GM19397 (cell line): ENCODE results near the gene MYH11.
"Not testable (repeated sequence)": the region's sequence is repeated elsewhere in the genome, so short reads cannot be mapped to it uniquely, and the experiment has no call there.

Experiments used
- ATAC-seq: cut with Tn5 transposase; IDR thresholded peaks from one replicate; pipeline ENCODE4 v1.9.1; 2021; ENCODE audit warnings: mild to moderate bottlenecking, moderate library complexity; ENCODE audit not compliant: unreplicated experiment

The MYH11 gene

DNA sequence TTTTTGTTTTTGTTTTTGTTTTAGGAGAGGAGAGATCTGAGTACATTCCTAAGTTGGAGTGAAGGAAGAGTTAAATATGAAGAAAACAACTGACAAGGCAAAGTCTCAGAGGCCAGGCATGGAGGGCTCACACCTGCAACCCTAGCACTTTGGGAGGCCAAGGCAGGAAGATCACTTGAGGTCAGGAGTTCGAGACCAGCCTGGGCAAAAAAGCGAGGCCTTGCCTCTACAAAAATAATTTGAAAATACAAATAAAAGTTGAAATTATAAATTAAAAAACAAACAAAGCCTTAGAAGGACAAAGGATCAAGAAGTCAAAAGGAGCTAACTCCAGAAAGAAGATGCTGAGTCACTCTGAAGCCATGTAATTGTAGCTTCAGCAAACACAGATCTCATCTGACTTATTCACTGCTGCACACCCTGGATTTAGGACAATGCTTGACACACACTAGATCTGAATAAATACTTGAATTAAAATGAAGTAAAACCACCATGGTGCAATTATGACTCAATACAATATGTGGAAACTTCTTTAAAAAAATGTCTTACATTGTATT is 22.5 kb upstream of the MYH11 start:
- ATAC-seq, result no peak

- ATAC-seq, result no peak
Observed at GRCh38 chr16:15876503-15876902, 19.7 kb upstream of the MYH11 start.

- ATAC-seq, result no peak
Observed at GRCh38 chr16:15874745-15875314, 18.0 kb upstream of the MYH11 start.

- no peak for ATAC-seq
Observed at GRCh38 chr16:15873737-15874136, 16.9 kb upstream of the MYH11 start.

DNA sequence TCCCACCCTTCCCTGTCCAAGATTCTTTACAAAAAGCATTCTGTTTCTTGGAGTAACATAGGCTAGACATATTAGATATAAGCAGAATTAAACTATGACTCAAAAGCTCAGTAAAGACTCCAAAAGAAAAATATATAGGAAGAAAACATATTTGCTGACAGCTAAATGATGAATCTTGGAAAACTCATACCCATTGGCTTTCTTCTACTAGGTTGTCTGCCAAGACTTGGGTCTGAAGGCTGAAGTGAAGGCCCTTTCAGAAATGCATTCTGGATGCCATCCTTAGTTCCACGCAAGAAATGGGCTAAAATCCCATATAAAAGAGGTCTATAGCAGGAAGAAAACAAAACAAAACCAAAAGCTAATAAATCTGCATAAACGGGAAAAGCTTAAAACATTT is 16.5 kb upstream of the MYH11 start:
- ATAC-seq, result no peak

GRCh38 chr16:15870011-15870410 is 13.2 kb upstream of the MYH11 start:
- no peak for ATAC-seq

- ATAC-seq, result no peak
Observed at GRCh38 chr16:15866451-15866850, 9.6 kb upstream of the MYH11 start.

DNA sequence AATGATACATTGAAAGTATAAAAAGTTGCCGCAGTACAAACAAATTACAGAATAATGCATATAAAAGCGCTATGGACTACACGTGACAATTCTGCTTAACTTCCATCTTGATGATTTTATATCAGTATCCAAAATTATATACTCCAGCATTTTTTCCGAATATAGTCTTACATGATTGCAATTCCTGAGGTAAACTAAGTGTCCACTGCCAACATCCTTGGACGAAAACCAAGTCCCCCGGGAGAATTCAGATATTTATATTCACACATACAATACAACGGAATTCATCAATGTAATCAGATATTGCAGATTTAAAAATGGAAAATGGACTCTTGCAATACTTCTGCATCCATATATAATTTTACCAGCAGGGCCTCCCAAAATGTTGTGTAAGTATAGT is 8.9 kb upstream of the MYH11 start:
- ATAC-seq, result no peak

DNA sequence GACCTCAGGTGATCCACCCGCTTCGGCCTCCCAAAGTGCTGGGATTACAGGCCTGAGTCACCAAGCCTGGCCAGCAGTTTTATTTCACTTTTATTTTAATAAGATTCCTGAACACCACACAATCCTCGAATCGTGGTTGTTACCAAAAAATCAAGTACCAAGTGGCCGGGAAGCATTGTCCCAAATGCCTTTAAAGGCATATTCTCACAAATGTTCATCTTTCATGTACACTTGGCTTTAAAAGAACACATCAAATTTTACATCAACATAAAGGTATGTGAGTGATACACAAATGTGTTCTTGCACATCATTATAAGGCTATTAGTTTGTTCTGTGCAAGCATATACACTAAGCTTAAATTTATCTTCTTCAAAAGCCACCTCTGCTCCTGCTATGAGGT is 8.1 kb upstream of the MYH11 start:
- no peak for ATAC-seq

DNA sequence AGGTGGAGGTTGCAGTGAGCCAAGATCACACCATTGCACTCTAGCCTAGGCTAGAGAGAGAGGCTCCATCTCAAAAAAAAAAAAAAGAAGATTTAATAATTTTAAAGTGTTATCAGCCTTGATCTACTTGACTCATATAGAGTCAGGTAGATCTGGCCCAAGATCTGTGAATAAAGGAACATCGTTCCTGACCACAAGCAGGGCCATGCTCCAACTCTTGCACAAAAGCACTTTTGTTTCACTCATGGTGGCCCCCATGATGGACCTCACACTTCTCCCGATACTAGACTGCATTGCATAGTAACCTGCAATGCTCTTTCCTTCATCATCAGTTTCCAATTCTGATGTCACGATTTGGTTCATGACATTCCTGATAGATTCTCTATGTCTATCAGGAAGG is 5.2 kb upstream of the MYH11 start:
- no peak for ATAC-seq

GRCh38 chr16:15858921-15859668 is 2.3 kb upstream of the MYH11 start:
- ATAC-seq, result no peak

- ATAC-seq, result no peak
Observed at GRCh38 chr16:15857724-15858560, 1.1 kb upstream of the MYH11 start.

- no peak for ATAC-seq
Observed at GRCh38 chr16:15856182-15856581, 646 bp downstream of the MYH11 start.

DNA sequence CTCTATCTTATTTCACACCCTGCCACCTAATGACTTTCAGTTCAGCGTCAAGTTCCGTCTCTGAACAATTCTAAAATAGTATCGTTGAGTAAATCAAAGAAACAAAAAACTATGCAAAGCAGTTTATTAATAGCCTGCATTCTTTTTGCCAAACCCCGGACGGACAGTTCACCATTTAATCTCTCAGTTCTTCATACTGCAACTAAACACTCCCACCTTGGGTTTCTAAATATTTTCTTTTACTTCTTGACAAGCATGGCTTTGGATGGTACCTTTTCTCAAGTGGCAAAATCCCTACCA is 1.2 kb downstream of the MYH11 start:
- peak; percentile 52 for ATAC-seq

- ATAC-seq, result peak; percentile 16
Observed at GRCh38 chr16:15854906-15855703, 1.7 kb downstream of the MYH11 start.

DNA sequence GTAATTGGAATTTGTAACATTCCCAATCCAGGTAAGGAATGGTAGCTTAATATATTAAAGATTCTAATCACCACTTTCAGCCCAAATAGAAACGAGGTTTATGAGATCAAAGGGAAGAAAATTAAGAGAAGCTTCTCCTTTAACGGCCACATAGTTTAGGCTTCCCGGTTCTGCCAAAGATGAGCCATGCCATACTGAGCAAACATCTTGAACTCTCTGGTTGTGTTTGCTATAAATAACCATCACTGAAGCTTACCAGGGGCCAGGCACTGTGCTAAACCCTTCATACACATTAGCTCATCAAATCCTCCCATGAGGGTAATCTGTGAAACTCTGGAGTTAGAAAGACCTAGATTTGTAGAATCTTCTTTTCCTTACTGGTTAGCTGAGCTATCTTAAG is 2.8 kb downstream of the MYH11 start:
- no peak for ATAC-seq

- no peak for ATAC-seq
Observed at GRCh38 chr16:15853021-15853420, 3.8 kb downstream of the MYH11 start.

DNA sequence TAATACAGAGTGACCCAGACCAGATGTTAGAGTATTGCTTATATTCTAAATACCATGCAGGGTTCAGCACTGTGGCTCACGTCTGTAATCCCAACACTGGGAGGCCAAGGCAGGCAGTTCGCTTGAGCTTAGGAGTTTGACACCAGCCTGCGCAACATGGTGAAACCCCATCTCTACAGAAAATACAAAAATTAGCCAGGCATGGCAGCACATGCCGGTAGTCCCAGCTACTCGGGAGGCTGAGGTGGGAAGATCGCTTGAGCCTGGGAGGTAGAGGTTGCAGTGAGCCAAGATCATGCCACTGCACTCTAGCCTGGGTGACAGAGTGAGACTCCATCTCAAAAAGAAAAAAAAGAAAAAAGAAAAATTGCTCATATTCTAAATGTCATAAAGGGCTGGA is 6.3 kb downstream of the MYH11 start:
- not testable (repeated sequence) for ATAC-seq

- ATAC-seq, result no peak
Observed at GRCh38 chr16:15849209-15849981, 7.4 kb downstream of the MYH11 start.

DNA sequence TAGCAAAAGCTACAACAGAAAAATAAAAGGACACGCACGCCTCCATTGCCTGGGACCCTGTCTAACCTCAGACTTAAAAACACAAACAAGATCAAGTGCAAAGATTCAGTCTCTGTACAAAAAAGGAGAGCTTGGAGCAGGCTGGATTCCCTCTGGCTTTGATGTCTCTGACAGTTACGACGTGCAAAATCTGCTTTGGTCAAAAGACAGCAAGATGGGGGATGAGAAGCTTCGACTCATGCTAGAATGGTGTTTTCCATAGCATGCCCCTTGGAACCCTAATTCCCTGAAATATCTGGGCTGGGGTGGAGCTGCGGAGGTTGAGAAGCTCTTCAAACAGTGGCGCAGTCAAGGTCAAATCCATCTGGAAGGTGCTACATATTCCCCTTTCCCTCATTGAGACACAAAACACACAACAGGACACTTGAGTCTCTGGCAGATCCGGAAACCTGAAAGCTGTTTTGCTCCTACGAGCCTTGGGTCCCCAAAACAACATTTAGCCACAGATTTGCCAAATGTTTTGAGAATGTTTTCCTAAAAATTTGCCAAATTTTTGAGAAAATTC is 9.1 kb downstream of the MYH11 start:
- no peak for ATAC-seq
